Smooth muscle cell (in vitro differentiated cells): ENCODE measurements around the gene ZNF800. TPM values are rescaled to one million over a fixed set of nuclear protein-coding genes. Genes with fewer than 3 reads are reported as not detected.

Experiments
- DNase-seq: peaks from one replicate; lab custom pipeline; 2025; ENCODE audit not compliant: unreplicated experiment; lab: John Stamatoyannopoulos, UW
- H2AFZ ChIP-seq: fragments of 200-600 bp; sonication (generic); 2 replicates; pipeline ENCODE4 v1.6.0; 2016; ENCODE audit warnings: antibody characterized with exemption, low read depth, mild to moderate bottlenecking
- H3F3A ChIP-seq: fragments of 200-600 bp; sonication (generic); 2 replicates; pipeline ENCODE4 v1.6.0; 2017; ENCODE audit warnings: antibody characterized with exemption, low read depth
- H3K27ac ChIP-seq: fragments of 200-600 bp; sonication (generic); 2 replicates; pipeline ENCODE4 v1.5.1; 2016; ENCODE audit warnings: low read depth, mild to moderate bottlenecking
- H3K27me3 ChIP-seq: fragments of 200-600 bp; sonication (generic); 2 replicates; pipeline ENCODE4 v1.6.1; 2016; ENCODE audit warnings: low read depth, mild to moderate bottlenecking
- H3K36me3 ChIP-seq: fragments of 200-600 bp; sonication (generic); 2 replicates; pipeline ENCODE4 v1.5.1; 2016; ENCODE audit warnings: low read depth
- H3K4me1 ChIP-seq: fragments of 200-600 bp; sonication (generic); 2 replicates; pipeline ENCODE4 v1.5.1; 2016; ENCODE audit warnings: low read depth
- H3K4me2 ChIP-seq: fragments of 200-600 bp; sonication (generic); 2 replicates; pipeline ENCODE4 v1.6.0; 2016; ENCODE audit warnings: mild to moderate bottlenecking
- H3K4me3 ChIP-seq: fragments of 200-600 bp; sonication (generic); 2 replicates; pipeline ENCODE4 v1.5.1; 2016; ENCODE audit warnings: mild to moderate bottlenecking
- H3K79me2 ChIP-seq: fragments of 200-600 bp; sonication (generic); 2 replicates; pipeline ENCODE4 v1.6.0; 2016; ENCODE audit warnings: low read depth, mild to moderate bottlenecking
- H3K9ac ChIP-seq: fragments of 200-600 bp; sonication (generic); 2 replicates; pipeline ENCODE4 v1.6.0; 2016; ENCODE audit warnings: low read depth
- H3K9me3 ChIP-seq: fragments of 200-600 bp; sonication (generic); replicated peaks from 2 replicates; pipeline ENCODE4 v1.5.1; 2016; ENCODE audit warnings: low read depth
- H4K20me1 ChIP-seq: fragments of 200-600 bp; sonication (generic); 2 replicates; pipeline ENCODE4 v1.6.0; 2016; ENCODE audit warnings: low read depth
- WGBS: methylation state at CpG from one replicate; pipeline ENCODE4 v1.1.7; 2016; ENCODE audit warnings: low lambda C conversion rate; 5-methylcytosine and 5-hydroxymethylcytosine counted together
- polyA plus RNA-seq: library from polyadenylated mRNA; unstranded; fragments of >200 nt; fragmentation: Nextera tagmentation; extraction: Ambion mirVana; gene quantifications from 2 replicates; pipeline ENCODE4 v1.2.1, GENCODE V29; 2016
- total RNA-seq: library from RNA; depleted of rRNA; stranded (reverse); fragments of >200 nt; gene quantifications from 2 replicates; pipeline ENCODE4 v1.2.3, GENCODE V29; 2014
- TF ChIP-seq, protein P1 (sequence below): fragments of 200-600 bp; sonication (generic); IDR thresholded peaks from 2 replicates; pipeline ENCODE4 v1.5.1; 2017; ENCODE audit warnings: borderline replicate concordance, mild to moderate bottlenecking, antibody characterized with exemption; ENCODE audit not compliant: insufficient read depth, poor library complexity, severe bottlenecking

ZNF800 gene
- total and polyA plus RNA-seq, 2 experiments from 2014 or later: 12.8 to 23.5 TPM

DNA sequence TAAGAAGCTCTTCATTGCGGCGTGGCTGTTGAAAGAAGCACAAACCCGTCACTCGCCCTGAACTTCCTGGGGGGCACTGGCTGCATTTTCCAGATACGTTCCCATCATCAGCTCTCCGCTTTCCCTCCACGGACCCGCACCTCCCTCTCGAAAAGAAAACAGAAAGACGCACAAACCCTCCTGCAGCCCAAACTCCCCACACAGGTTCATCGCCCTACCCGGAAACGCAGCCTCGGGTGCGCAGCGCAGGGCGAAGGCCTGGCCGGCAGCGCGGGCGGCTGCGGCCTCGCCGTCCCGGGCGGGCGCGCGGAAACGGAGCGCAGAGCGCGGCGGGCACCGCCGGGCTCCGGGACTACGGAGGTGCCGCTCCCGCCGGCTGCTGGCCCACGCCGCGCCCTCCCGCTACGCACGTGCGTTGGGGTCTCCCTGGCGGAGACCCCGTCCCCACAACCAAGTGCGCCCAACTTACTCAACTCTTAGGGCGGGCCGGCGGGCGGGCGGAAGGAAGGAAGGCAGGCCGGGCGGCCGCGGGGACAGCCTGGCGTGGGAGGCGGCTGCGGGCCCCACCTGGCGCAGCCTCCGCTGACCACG lies 822 bp downstream of the ZNF800 start:
- H2AFZ ChIP-seq: peak overlapping the region; percentile 99
- peaks cover 45% of the 10 kb centered on the region for H4K20me1 ChIP-seq
- H3K79me2 ChIP-seq: peaks cover 56% of the 10 kb centered on the region
- H3K36me3 ChIP-seq: peaks cover 9% of the 10 kb centered on the region
- peak overlapping the region; percentile 100 for H3K4me3 ChIP-seq
- H3K9ac ChIP-seq: peak overlapping the region; percentile 95
- TF ChIP-seq, protein P1, sequence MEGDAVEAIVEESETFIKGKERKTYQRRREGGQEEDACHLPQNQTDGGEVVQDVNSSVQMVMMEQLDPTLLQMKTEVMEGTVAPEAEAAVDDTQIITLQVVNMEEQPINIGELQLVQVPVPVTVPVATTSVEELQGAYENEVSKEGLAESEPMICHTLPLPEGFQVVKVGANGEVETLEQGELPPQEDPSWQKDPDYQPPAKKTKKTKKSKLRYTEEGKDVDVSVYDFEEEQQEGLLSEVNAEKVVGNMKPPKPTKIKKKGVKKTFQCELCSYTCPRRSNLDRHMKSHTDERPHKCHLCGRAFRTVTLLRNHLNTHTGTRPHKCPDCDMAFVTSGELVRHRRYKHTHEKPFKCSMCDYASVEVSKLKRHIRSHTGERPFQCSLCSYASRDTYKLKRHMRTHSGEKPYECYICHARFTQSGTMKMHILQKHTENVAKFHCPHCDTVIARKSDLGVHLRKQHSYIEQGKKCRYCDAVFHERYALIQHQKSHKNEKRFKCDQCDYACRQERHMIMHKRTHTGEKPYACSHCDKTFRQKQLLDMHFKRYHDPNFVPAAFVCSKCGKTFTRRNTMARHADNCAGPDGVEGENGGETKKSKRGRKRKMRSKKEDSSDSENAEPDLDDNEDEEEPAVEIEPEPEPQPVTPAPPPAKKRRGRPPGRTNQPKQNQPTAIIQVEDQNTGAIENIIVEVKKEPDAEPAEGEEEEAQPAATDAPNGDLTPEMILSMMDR: no peak
- H3K9me3 ChIP-seq: no peaks in the 10 kb centered on the region
- H3K27me3 ChIP-seq: no peaks in the 10 kb centered on the region
- DNase-seq: no peak
- H3K27ac ChIP-seq: peak overlapping the region; percentile 93
- H3K4me2 ChIP-seq: peak overlapping the region; percentile 98
- peaks cover 16% of the 10 kb centered on the region for H3K4me1 ChIP-seq
- no peaks in the 10 kb centered on the region for H3F3A ChIP-seq
- WGBS: 2% methylated on average over 54 of the region's 66 CpGs

DNA sequence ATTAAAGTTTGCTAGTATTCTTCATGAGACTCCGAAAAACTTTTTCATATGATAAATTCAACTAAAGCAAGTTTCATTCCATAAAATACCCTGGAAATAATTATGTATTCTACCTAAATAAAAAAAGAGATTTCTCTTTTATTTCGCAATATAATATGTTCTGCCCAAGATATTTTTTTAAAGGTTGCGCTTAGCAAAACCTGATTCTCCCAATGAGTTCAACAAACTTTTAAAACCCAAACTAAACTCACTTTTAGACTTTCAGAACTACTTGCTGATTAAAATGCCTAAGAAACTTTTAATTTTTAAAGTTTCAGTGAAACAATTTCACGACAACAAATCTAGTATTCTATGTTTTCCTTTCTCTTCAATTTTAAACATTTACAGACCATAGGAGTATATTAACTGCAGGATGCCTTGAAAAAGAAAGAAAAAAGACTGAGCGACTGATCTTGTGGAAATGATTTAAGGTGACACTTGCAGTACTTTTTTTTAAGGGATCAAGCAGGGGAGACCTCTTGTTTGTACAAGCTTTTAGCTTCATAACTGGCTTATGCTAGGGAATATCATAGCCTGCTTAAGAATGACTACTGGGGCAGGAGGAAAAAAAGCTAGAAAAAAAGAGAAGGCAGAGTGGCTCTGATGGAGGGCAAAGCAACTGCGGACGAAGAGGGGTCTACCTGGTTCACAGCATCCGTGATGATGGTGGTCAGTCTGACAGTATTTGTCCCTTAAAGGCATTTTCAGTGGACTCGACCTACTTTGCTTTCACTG lies 1.5 kb downstream of the ZNF800 start:
- H3K9me3 ChIP-seq: no peaks in the 10 kb centered on the region
- H3K79me2 ChIP-seq: peaks cover 63% of the 10 kb centered on the region
- no peaks in the 10 kb centered on the region for H3K27me3 ChIP-seq
- TF ChIP-seq, protein P1: no peak
- no peak for DNase-seq
- peaks cover 51% of the 10 kb centered on the region for H4K20me1 ChIP-seq
- peak overlapping the region; percentile 95 for H3K9ac ChIP-seq
- peaks cover 16% of the 10 kb centered on the region for H3K4me1 ChIP-seq
- no peak overlapping the region for H3K27ac ChIP-seq
- no peaks in the 10 kb centered on the region for H3F3A ChIP-seq
- H2AFZ ChIP-seq: no peak overlapping the region
- WGBS: 57% methylated on average over 9 of the region's 9 CpGs
- peaks cover 13% of the 10 kb centered on the region for H3K36me3 ChIP-seq
- H3K4me3 ChIP-seq: peak overlapping the region; percentile 100
- peak overlapping the region; percentile 98 for H3K4me2 ChIP-seq

DNA sequence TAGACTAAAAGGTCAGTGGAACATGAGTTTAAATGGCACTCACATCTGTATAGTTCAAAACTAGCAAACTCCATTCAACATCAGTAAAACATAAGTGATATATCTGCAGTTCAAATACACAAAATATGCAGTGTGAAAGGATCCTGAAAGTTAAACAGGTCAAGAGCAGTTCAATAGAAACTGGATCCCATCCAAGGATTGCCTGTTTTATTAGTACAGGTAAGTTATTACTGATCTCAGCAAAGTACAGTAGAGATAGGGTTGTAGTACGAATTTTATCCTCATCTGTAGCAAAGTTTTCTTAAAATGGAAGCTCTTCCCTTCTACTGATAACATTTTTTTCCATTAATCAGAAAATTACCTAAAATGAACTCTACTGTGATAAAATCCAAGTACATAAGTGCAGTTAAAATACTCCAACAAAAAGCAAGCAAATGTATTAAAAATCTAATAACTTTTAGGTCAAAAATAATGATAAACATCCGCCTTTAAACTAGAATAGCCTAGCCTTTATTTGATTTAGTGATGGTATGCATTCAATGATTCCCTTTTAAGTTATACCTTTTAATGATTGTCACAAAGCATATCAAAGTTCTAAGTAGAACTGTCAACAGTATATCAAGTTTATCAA lies 2.2 kb downstream of the ZNF800 start:
- H3K36me3 ChIP-seq: peaks cover 13% of the 10 kb centered on the region
- no peak overlapping the region for H3K9ac ChIP-seq
- no peaks in the 10 kb centered on the region for H3K9me3 ChIP-seq
- H3K4me1 ChIP-seq: peaks cover 16% of the 10 kb centered on the region
- peak overlapping the region; percentile 12 for H3K4me3 ChIP-seq
- peaks cover 69% of the 10 kb centered on the region for H3K79me2 ChIP-seq
- no peak overlapping the region for H2AFZ ChIP-seq
- H3K27me3 ChIP-seq: no peaks in the 10 kb centered on the region
- H3K4me2 ChIP-seq: peak overlapping the region; percentile 98
- 99% methylated on average over 2 of the region's 2 CpGs for WGBS
- no peaks in the 10 kb centered on the region for H3F3A ChIP-seq
- TF ChIP-seq, protein P1: no peak
- DNase-seq: no peak
- no peak overlapping the region for H3K27ac ChIP-seq
- peaks cover 56% of the 10 kb centered on the region for H4K20me1 ChIP-seq
